Immature natural killer cell (primary cell): ENCODE data around the gene COL4A5. TPM values are rescaled to one million over a fixed set of nuclear protein-coding genes. Genes with fewer than 3 reads are reported as not detected.
"Not testable (repeated sequence)": the region's sequence is repeated elsewhere in the genome, so short reads cannot be mapped to it uniquely, and the experiment has no call there.

Experiments used
- DNase-seq, 3 donors: peaks; one replicate each; pipeline ENCODE4 v3.0.0; 2022; ENCODE audit warnings: mixed read lengths in 1 of 3
- H3K27ac Mint-ChIP-seq, 6 donors: one replicate each; pipeline ENCODE4 v1.8.0; 2020; ENCODE audit warnings: mixed read lengths in 6 of 6, mild to moderate bottlenecking in 5 of 6, inconsistent platforms in 4 of 6, moderate library complexity in 3 of 6
- H3K27me3 Mint-ChIP-seq, 3 donors: one replicate each; pipeline ENCODE4 v1.8.0; 2020 to 2021; ENCODE audit warnings: low read depth in 3 of 3, mild to moderate bottlenecking in 3 of 3, mixed read lengths in 3 of 3, moderate library complexity in 3 of 3, inconsistent platforms in 1 of 3
- H3K36me3 Mint-ChIP-seq, 3 donors: one replicate each; pipeline ENCODE4 v1.8.0; 2020; ENCODE audit warnings: mixed read lengths in 3 of 3, inconsistent platforms in 2 of 3, mild to moderate bottlenecking in 2 of 3
- H3K4me1 Mint-ChIP-seq, 2 donors: one replicate each; pipeline ENCODE4 v1.8.0; 2020; ENCODE audit warnings: inconsistent platforms in 2 of 2, mild to moderate bottlenecking in 2 of 2, mixed read lengths in 2 of 2, moderate library complexity in 1 of 2
- H3K4me3 Mint-ChIP-seq, 5 donors: one replicate each; pipeline ENCODE4 v1.8.0; 2020; ENCODE audit warnings: mild to moderate bottlenecking in 5 of 5, mixed read lengths in 5 of 5, inconsistent platforms in 3 of 5, moderate library complexity in 3 of 5
- H3K9me3 Mint-ChIP-seq, 6 donors: one replicate each; pipeline ENCODE4 v1.8.0; 2020; ENCODE audit warnings: mild to moderate bottlenecking in 6 of 6, mixed read lengths in 6 of 6, inconsistent platforms in 4 of 6, moderate library complexity in 3 of 6
- polyA plus RNA-seq, 3 donors: library from polyadenylated mRNA; unstranded; fragments of 300-500 nt; fragmentation: Illumina TruSeq; gene quantifications; one replicate each; pipeline ENCODE4 v1.2.3, GENCODE V29; 2021

Gene COL4A5
- polyA plus RNA-seq: not detected

DNA sequence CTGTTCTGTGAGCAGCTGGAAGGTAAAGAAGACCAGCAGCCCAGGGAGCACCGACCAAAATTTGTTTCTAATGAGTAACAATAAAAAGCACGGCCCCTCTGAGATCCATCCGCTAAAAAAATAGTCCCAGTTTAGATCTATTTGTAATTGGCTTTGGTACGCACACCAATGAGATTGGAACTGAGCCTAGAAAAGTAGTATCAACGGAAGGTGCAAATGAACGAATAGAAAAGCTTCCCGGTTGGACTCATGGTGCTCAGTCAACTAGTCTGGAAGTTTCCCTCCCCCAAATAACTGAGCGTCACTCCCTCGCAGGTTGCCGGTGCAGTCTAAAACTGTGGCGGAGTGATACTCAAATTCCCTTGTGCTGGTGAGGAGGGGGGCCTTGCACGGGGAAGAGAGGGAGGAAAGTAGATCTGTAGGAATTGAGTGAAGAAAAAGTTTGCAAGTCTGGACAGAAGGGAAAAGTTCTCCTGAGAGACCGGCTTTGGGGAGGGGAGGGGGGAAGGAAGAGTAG is at the start of gene COL4A5:
TSS of gene COL4A5 (plus strand) at position 413 of the 517 bp plus-strand sequence. CDS start 288 bp downstream, outside the sequence.
- Mint-ChIP-seq H3K27ac (no peak within 1 kb of the TSS), H3K36me3 (peaks cover 0 to 4% (median 0%) of the 10 kb centered on the region in 3 donors), H3K4me3 (no peak within 1 kb of the TSS), H3K27me3 (peaks cover 3 to 24% (median 5%) of the 10 kb centered on the region in 3 donors), H3K9me3 (peaks cover 0 to 5% (median 1%) of the 10 kb centered on the region in 6 donors), H3K4me1 (no peaks in the 10 kb centered on the region)
- no peak for DNase-seq

- DNase-seq, H3K4me3 Mint-ChIP-seq, H3K4me1 Mint-ChIP-seq, H3K9me3 Mint-ChIP-seq, H3K36me3 Mint-ChIP-seq, H3K27ac Mint-ChIP-seq: not testable (repeated sequence)
- peaks cover 0 to 16% (median 3%) of the 10 kb centered on the region in 3 donors for H3K27me3 Mint-ChIP-seq
Observed at GRCh38 chrX:108390976-108391717, 48.5 kb upstream of the COL4A5 start.

- no peak for DNase-seq
- H3K27me3 Mint-ChIP-seq: peaks cover 0 to 9% (median 0%) of the 10 kb centered on the region in 3 donors
- no peaks in the 10 kb centered on the region for H3K4me1 Mint-ChIP-seq
- H3K9me3 Mint-ChIP-seq: no peaks in the 10 kb centered on the region
- no peak overlapping the region for H3K4me3 Mint-ChIP-seq
- no peaks in the 10 kb centered on the region for H3K36me3 Mint-ChIP-seq
- H3K27ac Mint-ChIP-seq: no peak overlapping the region
Observed at GRCh38 chrX:108396188-108396891, 43.3 kb upstream of the COL4A5 start.

DNA sequence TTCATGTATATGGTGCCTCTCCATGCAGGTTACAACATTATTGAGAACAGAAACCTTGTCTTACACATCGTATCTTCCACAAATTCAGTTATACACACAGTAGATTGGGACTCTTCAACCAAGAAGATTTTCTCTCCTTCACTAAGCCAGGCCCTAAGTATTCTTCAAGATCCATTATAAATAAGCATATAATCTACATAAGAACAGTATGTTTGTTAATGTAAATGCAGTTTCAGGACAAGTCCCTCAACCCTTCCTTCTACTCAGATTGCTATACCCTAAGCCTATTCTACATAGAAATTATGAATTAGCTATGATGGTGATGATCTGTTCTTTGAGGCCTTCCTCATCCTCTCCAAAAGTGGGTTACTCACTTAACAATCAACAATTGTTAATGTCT is 42.7 kb upstream of the COL4A5 start:
- H3K27me3 Mint-ChIP-seq: peaks cover 0 to 9% (median 0%) of the 10 kb centered on the region in 3 donors
- no peaks in the 10 kb centered on the region for H3K36me3 Mint-ChIP-seq
- no peak for DNase-seq
- no peaks in the 10 kb centered on the region for H3K4me1 Mint-ChIP-seq
- no peak overlapping the region for H3K4me3 Mint-ChIP-seq
- no peaks in the 10 kb centered on the region for H3K9me3 Mint-ChIP-seq
- no peak overlapping the region for H3K27ac Mint-ChIP-seq

DNA sequence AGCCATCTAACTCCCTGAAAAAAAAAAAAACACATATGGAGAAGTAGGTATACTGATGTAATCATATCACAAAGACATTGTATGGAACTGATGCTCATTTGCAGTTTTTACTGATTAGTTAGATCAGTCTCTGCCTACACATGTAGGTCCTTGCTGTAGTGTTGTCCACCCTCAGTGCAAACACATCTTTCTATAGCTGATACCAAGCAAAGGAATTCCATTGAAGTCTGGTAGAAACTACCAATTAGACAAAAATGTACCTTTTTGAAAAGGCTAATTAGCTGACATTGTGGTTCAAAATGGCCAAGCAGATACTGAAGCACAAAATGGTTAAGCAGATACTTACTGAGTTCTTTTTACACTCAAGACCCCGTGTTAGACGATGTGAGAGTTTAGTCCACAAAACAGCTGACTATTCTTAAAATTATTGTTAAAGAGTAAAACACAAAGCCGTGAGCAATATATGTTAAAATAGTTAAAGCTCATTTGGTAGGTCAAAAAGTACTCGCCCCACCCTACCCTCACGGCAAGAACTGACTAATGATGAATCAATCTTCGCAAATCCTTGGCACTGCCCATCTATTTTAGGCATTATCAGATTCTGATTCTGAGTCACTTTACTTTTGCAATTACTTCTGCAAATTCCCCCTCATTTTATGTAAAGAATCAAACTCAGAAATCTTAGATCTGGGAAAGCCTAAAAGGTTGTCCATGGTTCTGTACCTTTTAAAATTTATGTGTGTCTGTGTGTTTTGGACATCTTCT is 41.8 kb upstream of the COL4A5 start:
- DNase-seq: no peak
- H3K27me3 Mint-ChIP-seq: peaks cover 0 to 9% (median 0%) of the 10 kb centered on the region in 3 donors
- no peaks in the 10 kb centered on the region for H3K36me3 Mint-ChIP-seq
- no peak overlapping the region for H3K4me3 Mint-ChIP-seq
- no peak overlapping the region for H3K27ac Mint-ChIP-seq
- H3K4me1 Mint-ChIP-seq: no peaks in the 10 kb centered on the region
- H3K9me3 Mint-ChIP-seq: no peaks in the 10 kb centered on the region

DNA sequence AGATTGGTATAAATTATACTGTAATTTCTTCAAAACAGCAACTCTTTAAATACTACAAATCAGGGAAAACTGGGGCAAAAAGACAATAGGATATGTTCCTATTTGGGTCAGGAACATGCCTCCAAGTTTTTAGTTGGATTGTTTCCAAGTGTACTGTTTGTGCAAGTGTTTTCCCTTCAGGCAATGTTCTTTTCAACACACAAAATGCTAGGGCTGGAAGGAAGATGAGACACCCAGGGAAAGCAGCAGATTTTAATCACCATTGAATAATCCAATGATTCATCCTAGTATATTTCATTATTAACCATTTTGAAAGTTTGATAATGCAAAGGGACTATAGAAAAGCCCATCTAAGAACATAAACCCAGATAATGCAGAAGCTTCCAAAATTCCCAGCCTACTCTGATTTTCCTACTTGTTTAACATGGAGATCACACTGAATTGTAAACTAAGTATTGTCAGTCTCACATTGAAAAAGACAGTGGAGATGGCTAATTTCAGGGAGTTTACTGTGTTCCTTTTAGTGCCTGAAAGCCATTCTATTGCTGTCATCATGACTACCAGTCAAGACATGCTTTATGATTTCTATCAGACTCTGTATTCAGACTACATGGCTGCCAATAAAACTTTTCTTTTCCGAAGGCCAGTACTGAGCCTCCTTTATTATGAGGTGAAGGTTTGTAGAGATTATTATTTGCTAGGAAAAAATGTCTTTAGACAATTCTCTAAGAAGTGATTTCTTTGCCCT is 40.0 kb upstream of the COL4A5 start:
- Mint-ChIP-seq H3K27ac (no peak overlapping the region), H3K36me3 (no peaks in the 10 kb centered on the region), H3K4me1 (no peaks in the 10 kb centered on the region), H3K4me3 (no peak overlapping the region), H3K9me3 (peaks cover 0 to 3% (median 0%) of the 10 kb centered on the region in 6 donors), H3K27me3 (peaks cover 0 to 14% (median 0%) of the 10 kb centered on the region in 3 donors)
- no peak for DNase-seq

DNA sequence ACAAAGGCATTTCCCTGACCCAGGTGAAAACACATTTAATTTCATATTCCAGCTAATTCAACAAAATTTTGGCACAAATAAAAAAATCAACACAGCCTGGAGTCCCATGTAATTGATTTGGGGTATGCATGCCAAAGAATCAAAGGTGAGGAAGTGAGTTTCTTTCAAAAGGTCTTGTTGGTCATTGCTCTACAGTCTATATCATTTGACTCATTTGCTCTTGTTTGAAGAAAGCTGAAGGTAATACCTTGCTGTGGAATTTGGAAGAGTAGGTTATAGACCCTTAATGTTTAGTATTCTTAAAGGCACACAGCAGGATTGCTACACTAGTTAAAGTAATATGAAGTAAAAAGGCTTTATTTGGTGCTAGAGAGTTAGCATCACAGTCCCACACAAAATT is 26.9 kb upstream of the COL4A5 start:
- no peaks in the 10 kb centered on the region for H3K4me1 Mint-ChIP-seq
- H3K4me3 Mint-ChIP-seq: no peak overlapping the region
- no peak for DNase-seq
- no peaks in the 10 kb centered on the region for H3K9me3 Mint-ChIP-seq
- H3K36me3 Mint-ChIP-seq: no peaks in the 10 kb centered on the region
- H3K27me3 Mint-ChIP-seq: peaks cover 0 to 3% (median 0%) of the 10 kb centered on the region in 3 donors
- H3K27ac Mint-ChIP-seq: no peak overlapping the region

DNA sequence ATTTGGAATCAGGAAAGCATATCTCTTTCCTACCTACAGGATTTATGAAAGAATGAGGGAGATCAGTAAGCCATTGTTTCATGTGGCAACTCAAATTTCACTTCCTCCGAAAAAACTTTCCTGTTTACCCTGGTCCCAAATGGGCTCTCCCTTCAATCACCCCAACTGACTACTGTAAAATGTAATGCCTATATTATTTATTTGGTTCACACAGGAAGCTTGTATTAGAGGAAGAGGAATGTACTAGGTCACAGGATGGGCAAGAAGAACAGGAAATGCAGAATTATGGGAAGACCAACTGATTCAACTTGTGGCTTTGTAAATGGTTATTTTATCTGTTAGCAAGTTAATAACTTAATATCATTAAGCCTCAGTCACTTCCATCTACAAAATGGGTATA is 24.5 kb upstream of the COL4A5 start:
- Mint-ChIP-seq H3K4me1 (no peaks in the 10 kb centered on the region), H3K27ac (no peak overlapping the region), H3K36me3 (no peaks in the 10 kb centered on the region), H3K4me3 (no peak overlapping the region), H3K27me3 (peaks cover 0 to 4% (median 3%) of the 10 kb centered on the region in 3 donors), H3K9me3 (no peaks in the 10 kb centered on the region)
- DNase-seq: no peak

- no peak overlapping the region for H3K27ac Mint-ChIP-seq
Observed at GRCh38 chrX:108415891-108416290, 23.7 kb upstream of the COL4A5 start.

DNA sequence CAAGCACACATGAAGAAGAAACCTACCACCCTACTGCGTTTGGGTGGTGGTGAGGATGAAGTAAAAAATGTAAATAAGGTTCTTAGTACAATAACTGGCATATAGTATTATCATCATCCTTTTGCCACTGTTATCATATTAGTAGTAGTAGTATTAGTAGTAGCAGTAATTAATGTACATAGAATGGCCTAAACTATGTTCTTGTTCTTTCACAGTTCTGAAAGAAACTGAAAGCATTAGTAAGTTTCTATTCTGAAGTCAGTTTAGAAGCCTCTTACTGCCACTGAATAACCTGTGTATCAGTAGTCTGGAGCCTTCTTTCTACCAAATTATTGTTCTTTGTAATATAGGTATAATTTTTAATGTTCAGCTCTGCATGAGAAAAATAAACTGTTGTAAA is 22.4 kb upstream of the COL4A5 start:
- H3K4me3 Mint-ChIP-seq: no peak overlapping the region
- H3K27ac Mint-ChIP-seq: no peak overlapping the region
- no peaks in the 10 kb centered on the region for H3K4me1 Mint-ChIP-seq
- peaks cover 0 to 4% (median 3%) of the 10 kb centered on the region in 3 donors for H3K27me3 Mint-ChIP-seq
- H3K9me3 Mint-ChIP-seq: peaks cover 0 to 2% (median 0%) of the 10 kb centered on the region in 6 donors
- DNase-seq: no peak
- H3K36me3 Mint-ChIP-seq: no peaks in the 10 kb centered on the region

More at GRCh38 chrX:108415891-108416290, 23.7 kb upstream of the COL4A5 start:
- Mint-ChIP-seq H3K4me3 (no peak overlapping the region), H3K36me3 (no peaks in the 10 kb centered on the region), H3K27me3 (peaks cover 0 to 4% (median 3%) of the 10 kb centered on the region in 3 donors), H3K9me3 (no peaks in the 10 kb centered on the region), H3K4me1 (no peaks in the 10 kb centered on the region)
- DNase-seq: no peak

GRCh38 chrX:108419401-108419800 is 20.2 kb upstream of the COL4A5 start:
- H3K4me3 Mint-ChIP-seq: no peak overlapping the region

GRCh38 chrX:108420481-108420880 is 19.2 kb upstream of the COL4A5 start:
- DNase-seq: no peak
- Mint-ChIP-seq H3K4me3 (no peak overlapping the region), H3K27me3 (peaks cover 3 to 6% (median 3%) of the 10 kb centered on the region in 3 donors), H3K4me1 (no peaks in the 10 kb centered on the region), H3K36me3 (no peaks in the 10 kb centered on the region), H3K27ac (no peak overlapping the region), H3K9me3 (peaks cover 0 to 2% (median 0%) of the 10 kb centered on the region in 6 donors)

More at GRCh38 chrX:108419401-108419800, 20.2 kb upstream of the COL4A5 start:
- DNase-seq: no peak
- H3K36me3 Mint-ChIP-seq: no peaks in the 10 kb centered on the region
- no peak overlapping the region for H3K27ac Mint-ChIP-seq
- H3K9me3 Mint-ChIP-seq: peaks cover 0 to 2% (median 0%) of the 10 kb centered on the region in 6 donors
- H3K27me3 Mint-ChIP-seq: peaks cover 3 to 6% (median 3%) of the 10 kb centered on the region in 3 donors
- no peaks in the 10 kb centered on the region for H3K4me1 Mint-ChIP-seq

GRCh38 chrX:108426262-108426661 is 13.4 kb upstream of the COL4A5 start:
- Mint-ChIP-seq H3K27me3 (peaks cover 0 to 8% (median 4%) of the 10 kb centered on the region in 3 donors), H3K36me3 (no peaks in the 10 kb centered on the region), H3K4me1 (no peaks in the 10 kb centered on the region)

More at GRCh38 chrX:108426262-108426661, 13.4 kb upstream of the COL4A5 start:
- Mint-ChIP-seq H3K4me3 (no peak overlapping the region), H3K27ac (no peak overlapping the region), H3K9me3 (peaks cover 0 to 2% (median 0%) of the 10 kb centered on the region in 6 donors)
- no peak for DNase-seq
